SJSA1 (cell line): ENCODE results near the gene GPRIN1. TPM values are rescaled to one million over a fixed set of nuclear protein-coding genes. Genes with fewer than 3 reads are reported as not detected.

ENCODE experiments used
- DNase-seq, 2 experiments: peaks; one replicate each; pipeline ENCODE4 v3.0.0-alpha.2; 2015 to 2020; ENCODE audit warnings: low spot score in 2 of 2, low read depth in 1 of 2
- H3K27ac ChIP-seq: fragments of 250-450 bp; sonication (Bioruptor Pico); 2 replicates; pipeline ENCODE4 v1.5.1; 2020; ENCODE audit warnings: mild to moderate bottlenecking, moderate library complexity
- H3K27me3 ChIP-seq: fragments of 250-450 bp; sonication (Bioruptor Pico); replicated peaks from 2 replicates; pipeline ENCODE4 v1.5.1; 2020; ENCODE audit warnings: mild to moderate bottlenecking, moderate library complexity
- H3K36me3 ChIP-seq: fragments of 250-450 bp; sonication (Bioruptor Pico); 2 replicates; pipeline ENCODE4 v1.5.1; 2020; ENCODE audit warnings: mild to moderate bottlenecking
- H3K4me1 ChIP-seq: fragments of 250-450 bp; sonication (Bioruptor Pico); replicated peaks from 2 replicates; pipeline ENCODE4 v1.6.1; 2021; ENCODE audit warnings: mild to moderate bottlenecking
- H3K4me3 ChIP-seq: fragments of 250-450 bp; sonication (Bioruptor Pico); 2 replicates; pipeline ENCODE4 v1.5.1; 2020; ENCODE audit warnings: mild to moderate bottlenecking
- H3K9me3 ChIP-seq: fragments of 250-450 bp; sonication (Bioruptor Pico); replicated peaks from 2 replicates; pipeline ENCODE4 v1.5.1; 2020; ENCODE audit warnings: mild to moderate bottlenecking
- total RNA-seq: library from RNA; depleted of rRNA; stranded (reverse); fragments of >200 nt; shearing (Covaris generic); gene quantifications from 2 replicates; pipeline ENCODE4 v1.2.3, GENCODE V29; 2014

The GPRIN1 gene
- total RNA-seq, 1 experiment from 2014 or later: 15.6 TPM

GRCh38 chr5:176633598-176633997, 23.6 kb upstream of the GPRIN1 start:
- DNase-seq: no peak
- no peak overlapping the region for H3K4me3 ChIP-seq
- H3K36me3 ChIP-seq: no peaks in the 10 kb centered on the region
- peaks cover 90% of the 10 kb centered on the region for H3K27me3 ChIP-seq
- peaks cover 14% of the 10 kb centered on the region for H3K4me1 ChIP-seq
- no peaks in the 10 kb centered on the region for H3K9me3 ChIP-seq
- no peak overlapping the region for H3K27ac ChIP-seq

- H3K4me1 ChIP-seq: peaks cover 14% of the 10 kb centered on the region
- H3K9me3 ChIP-seq: no peaks in the 10 kb centered on the region
- H3K4me3 ChIP-seq: no peak overlapping the region
- H3K27me3 ChIP-seq: peaks cover 91% of the 10 kb centered on the region
- DNase-seq: no peak
- no peak overlapping the region for H3K27ac ChIP-seq
- no peaks in the 10 kb centered on the region for H3K36me3 ChIP-seq
Measured at GRCh38 chr5:176632745-176633144, 22.8 kb upstream of the GPRIN1 start.

- no peak overlapping the region for H3K4me3 ChIP-seq
- peaks cover 14% of the 10 kb centered on the region for H3K4me1 ChIP-seq
- H3K36me3 ChIP-seq: no peaks in the 10 kb centered on the region
- H3K9me3 ChIP-seq: no peaks in the 10 kb centered on the region
- peaks cover 91% of the 10 kb centered on the region for H3K27me3 ChIP-seq
- DNase-seq: no peak
- no peak overlapping the region for H3K27ac ChIP-seq
Measured at GRCh38 chr5:176631383-176632200, 21.6 kb upstream of the GPRIN1 start.

GRCh38 chr5:176630681-176631222, 20.8 kb upstream of the GPRIN1 start:
- Histone ChIP-seq H3K36me3 (no peaks in the 10 kb centered on the region), H3K27me3 (peaks cover 95% of the 10 kb centered on the region), H3K9me3 (no peaks in the 10 kb centered on the region), H3K4me3 (peak overlapping the region; percentile 5; the same call in 1 of the 2 replicates), H3K27ac (no peak overlapping the region), H3K4me1 (peaks cover 14% of the 10 kb centered on the region)
- no peak for DNase-seq

- Histone ChIP-seq H3K27ac (no peak within 1 kb of the TSS), H3K4me3 (peak within 1 kb of the TSS; percentile 5; the same call in 1 of the 2 replicates), H3K9me3 (no peaks in the 10 kb centered on the region), H3K27me3 (peaks cover 99% of the 10 kb centered on the region), H3K36me3 (no peaks in the 10 kb centered on the region), H3K4me1 (peaks cover 14% of the 10 kb centered on the region)
- peak in 1 of 2 experiments; percentile 46 for DNase-seq
Measured at GRCh38 chr5:176629853-176630680, 20.1 kb upstream of the GPRIN1 start, which contains the start of the genes EIF4E1B and SNCB. Gene EIF4E1B, plus strand, starts transcription at chr5:176630675. Its CDS starts 12,113 bp downstream, at chr5:176642788. Gene SNCB, minus strand, starts transcription at chr5:176630534. Its CDS starts 880 bp downstream, at chr5:176629654.

- Histone ChIP-seq H3K9me3 (no peaks in the 10 kb centered on the region), H3K4me1 (peaks cover 14% of the 10 kb centered on the region), H3K36me3 (no peaks in the 10 kb centered on the region), H3K27ac (no peak overlapping the region), H3K27me3 (peaks cover 98% of the 10 kb centered on the region), H3K4me3 (no peak overlapping the region)
- no peak for DNase-seq
Measured at GRCh38 chr5:176629317-176629852, 19.4 kb upstream of the GPRIN1 start.

- no peak overlapping the region for H3K4me3 ChIP-seq
- H3K27ac ChIP-seq: no peak overlapping the region
- H3K4me1 ChIP-seq: peaks cover 14% of the 10 kb centered on the region
- no peak for DNase-seq
- no peaks in the 10 kb centered on the region for H3K36me3 ChIP-seq
- H3K27me3 ChIP-seq: peaks cover 98% of the 10 kb centered on the region
- no peaks in the 10 kb centered on the region for H3K9me3 ChIP-seq
Measured at GRCh38 chr5:176628406-176629228, 18.7 kb upstream of the GPRIN1 start.

GRCh38 chr5:176627582-176627981, 17.6 kb upstream of the GPRIN1 start:
- Histone ChIP-seq H3K27me3 (peaks cover 92% of the 10 kb centered on the region), H3K9me3 (no peaks in the 10 kb centered on the region), H3K27ac (no peak overlapping the region), H3K36me3 (no peaks in the 10 kb centered on the region), H3K4me1 (peaks cover 14% of the 10 kb centered on the region), H3K4me3 (no peak overlapping the region)
- no peak for DNase-seq

GRCh38 chr5:176626876-176627236, 16.9 kb upstream of the GPRIN1 start:
- Histone ChIP-seq H3K9me3 (no peaks in the 10 kb centered on the region), H3K27me3 (peaks cover 92% of the 10 kb centered on the region), H3K4me3 (no peak overlapping the region), H3K27ac (no peak overlapping the region), H3K4me1 (peaks cover 14% of the 10 kb centered on the region), H3K36me3 (no peaks in the 10 kb centered on the region)
- DNase-seq: no peak

- peaks cover 92% of the 10 kb centered on the region for H3K27me3 ChIP-seq
- no peak for DNase-seq
Measured at GRCh38 chr5:176625966-176626875, 16.3 kb upstream of the GPRIN1 start.

GRCh38 chr5:176625512-176625911, 15.6 kb upstream of the GPRIN1 start:
- Histone ChIP-seq H3K27me3 (peaks cover 92% of the 10 kb centered on the region), H3K9me3 (no peaks in the 10 kb centered on the region), H3K4me3 (no peak overlapping the region), H3K36me3 (no peaks in the 10 kb centered on the region), H3K4me1 (peaks cover 12% of the 10 kb centered on the region), H3K27ac (no peak overlapping the region)
- no peak for DNase-seq

More at GRCh38 chr5:176625966-176626875, 16.3 kb upstream of the GPRIN1 start:
- Histone ChIP-seq H3K9me3 (no peaks in the 10 kb centered on the region), H3K36me3 (no peaks in the 10 kb centered on the region), H3K4me3 (no peak overlapping the region), H3K27ac (no peak overlapping the region), H3K4me1 (peaks cover 14% of the 10 kb centered on the region)

GRCh38 chr5:176624938-176625337, 15.0 kb upstream of the GPRIN1 start:
- no peak for DNase-seq
- Histone ChIP-seq H3K4me1 (peaks cover 10% of the 10 kb centered on the region), H3K27ac (no peak overlapping the region), H3K36me3 (no peaks in the 10 kb centered on the region), H3K9me3 (0 out of 2 replicates have a peak, but pooled peaks cover under 1% of the 10 kb centered on the region), H3K4me3 (no peak overlapping the region), H3K27me3 (peaks cover 92% of the 10 kb centered on the region)
